Stomach (tissue), 4 donors: ENCODE data around the gene TBRG4.

Experiments used
- EP300 ChIP-seq: sonication (generic); formaldehyde crosslinking; IDR thresholded peaks from one replicate; pipeline ENCODE4 v1.6.1; 2017; ENCODE audit warnings: antibody characterized with exemption
- POLR2A ChIP-seq, 4 donors: fragments of 450-650 bp; IDR thresholded peaks; one replicate each; pipeline ENCODE4 v1.6.1; 2016; ENCODE audit warnings: antibody characterized with exemption in 4 of 4, control low read depth in 2 of 4, mild to moderate bottlenecking in 1 of 4, moderate library complexity in 1 of 4
- TF ChIP-seq, protein P1 (sequence below), 7 experiments: fragments of 450-650 bp in 4 of 7; fragments of 200-600 bp in 3 of 7; sonication (generic) in 3 of 7; IDR thresholded peaks; one replicate each; pipeline ENCODE4 v1.5.1; 2016 to 2019; ENCODE audit warnings: antibody characterized with exemption in 7 of 7, control low read depth in 2 of 7, mild to moderate bottlenecking in 1 of 7

DNA sequence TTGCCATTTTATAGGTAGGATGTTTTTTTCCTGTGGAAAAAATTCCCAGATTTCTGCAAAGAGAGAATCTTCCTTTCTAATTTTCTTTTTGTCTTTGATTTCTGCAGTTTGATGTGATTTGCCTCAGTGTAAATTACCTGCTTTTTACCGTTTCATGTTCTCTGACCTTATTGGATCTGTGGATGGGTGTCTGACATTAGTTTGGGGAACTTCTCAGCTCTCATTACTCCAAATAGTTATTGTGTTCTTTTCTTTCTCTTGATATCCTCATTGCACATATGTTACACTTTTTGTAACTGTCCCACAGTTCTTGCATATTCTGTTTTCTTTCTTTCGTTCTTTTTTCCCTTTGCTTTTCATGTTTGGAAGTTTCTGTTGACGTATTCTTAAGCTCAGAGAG, 51.2 kb downstream of the TBRG4 start:
- TF ChIP-seq, protein P1, sequence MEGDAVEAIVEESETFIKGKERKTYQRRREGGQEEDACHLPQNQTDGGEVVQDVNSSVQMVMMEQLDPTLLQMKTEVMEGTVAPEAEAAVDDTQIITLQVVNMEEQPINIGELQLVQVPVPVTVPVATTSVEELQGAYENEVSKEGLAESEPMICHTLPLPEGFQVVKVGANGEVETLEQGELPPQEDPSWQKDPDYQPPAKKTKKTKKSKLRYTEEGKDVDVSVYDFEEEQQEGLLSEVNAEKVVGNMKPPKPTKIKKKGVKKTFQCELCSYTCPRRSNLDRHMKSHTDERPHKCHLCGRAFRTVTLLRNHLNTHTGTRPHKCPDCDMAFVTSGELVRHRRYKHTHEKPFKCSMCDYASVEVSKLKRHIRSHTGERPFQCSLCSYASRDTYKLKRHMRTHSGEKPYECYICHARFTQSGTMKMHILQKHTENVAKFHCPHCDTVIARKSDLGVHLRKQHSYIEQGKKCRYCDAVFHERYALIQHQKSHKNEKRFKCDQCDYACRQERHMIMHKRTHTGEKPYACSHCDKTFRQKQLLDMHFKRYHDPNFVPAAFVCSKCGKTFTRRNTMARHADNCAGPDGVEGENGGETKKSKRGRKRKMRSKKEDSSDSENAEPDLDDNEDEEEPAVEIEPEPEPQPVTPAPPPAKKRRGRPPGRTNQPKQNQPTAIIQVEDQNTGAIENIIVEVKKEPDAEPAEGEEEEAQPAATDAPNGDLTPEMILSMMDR (IDR thresholded peaks at IDR 0.05): no peak
- TF ChIP-seq EP300 (no peak), POLR2A (IDR thresholded peaks at IDR 0.05) (no peak)
